Ramos (cell line): Measurements from ENCODE around the gene UBE2B.
"Not testable (repeated sequence)": the region's sequence is repeated elsewhere in the genome, so short reads cannot be mapped to it uniquely, and the experiment has no call there.

Experiments used
- in situ Hi-C: fragments of 300-500 bp; cut with MboI; formaldehyde crosslinking; loops from one replicate; pipeline ENCODE4 v1.14.3; 2022; ENCODE audit warnings: low sequenced_read_pairs; ENCODE audit not compliant: unreplicated experiment

Gene UBE2B

GRCh38 chr5:134370871-134371833 lies at the start of gene UBE2B:
Gene UBE2B (plus strand): TSS chr5:134371569. CDS start chr5:134371596, 27 bp downstream.
- in situ Hi-C loops: no loop called here

- in situ Hi-C loops: no loop called here
Observed at GRCh38 chr5:134327327-134327726, 44.0 kb upstream of the UBE2B start.

- in situ Hi-C loops: no loop called here
Observed at GRCh38 chr5:134328619-134329018, 42.8 kb upstream of the UBE2B start.

- in situ Hi-C loops: not testable (repeated sequence)
Observed at GRCh38 chr5:134336833-134337232, 34.5 kb upstream of the UBE2B start.

GRCh38 chr5:134343500-134343899 lies 27.9 kb upstream of the UBE2B start:
- in situ Hi-C loops: not testable (repeated sequence)

GRCh38 chr5:134345476-134345875 lies 25.9 kb upstream of the UBE2B start:
- in situ Hi-C loops: not testable (repeated sequence)

GRCh38 chr5:134345996-134346395 lies 25.4 kb upstream of the UBE2B start:
- in situ Hi-C loops: no loop called here

GRCh38 chr5:134349463-134349862 lies 21.9 kb upstream of the UBE2B start:
- in situ Hi-C loops: no loop called here

- in situ Hi-C loops: no loop called here
Observed at GRCh38 chr5:134355681-134356080, 15.7 kb upstream of the UBE2B start.

GRCh38 chr5:134365604-134366003 lies 5.8 kb upstream of the UBE2B start:
- in situ Hi-C loops: no loop called here

GRCh38 chr5:134370311-134370870 lies 978 bp upstream of the UBE2B start:
- in situ Hi-C loops: no loop called here

- in situ Hi-C loops: no loop called here
Observed at GRCh38 chr5:134371834-134372340, 518 bp downstream of the UBE2B start.

- in situ Hi-C loops: not testable (repeated sequence)
Observed at GRCh38 chr5:134373633-134374032, 2.3 kb downstream of the UBE2B start.

GRCh38 chr5:134374232-134374631 lies 2.9 kb downstream of the UBE2B start:
- in situ Hi-C loops: no loop called here

GRCh38 chr5:134380346-134380745 lies 9.0 kb downstream of the UBE2B start:
- in situ Hi-C loops: no loop called here

GRCh38 chr5:134382204-134382603 lies 10.8 kb downstream of the UBE2B start:
- in situ Hi-C loops: not testable (repeated sequence)

- in situ Hi-C loops: no loop called here
Observed at GRCh38 chr5:134383980-134384697, 12.8 kb downstream of the UBE2B start.

- in situ Hi-C loops: no loop called here
Observed at GRCh38 chr5:134387443-134387842, 16.1 kb downstream of the UBE2B start.

GRCh38 chr5:134392301-134392700 lies 20.9 kb downstream of the UBE2B start:
- in situ Hi-C loops: no loop called here

GRCh38 chr5:134394932-134395331 lies 23.6 kb downstream of the UBE2B start:
- in situ Hi-C loops: no loop called here

- in situ Hi-C loops: no loop called here
Observed at GRCh38 chr5:134396274-134396673, 24.9 kb downstream of the UBE2B start.
